ENCODE results near the gene PLA2G4C.
A peak's percentile ranks its signal among the peaks of the same experiment; 100 is the strongest.

GRCh38 chr19:48110350-48110966, at the start of gene PLA2G4C:
- TF ChIP-seq CTCF (IDR thresholded peaks at IDR 0.05; ENCODE audit: low read depth, low read length, missing input control) = no peak
- TF ChIP-seq MAX (IDR thresholded peaks at IDR 0.05) = no peak
- TF ChIP-seq ZBTB33 (IDR thresholded peaks at IDR 0.05) = no peak
- TF ChIP-seq REST (IDR thresholded peaks at IDR 0.05) = peak; percentile 97
- peak; percentile 96 for TF ChIP-seq YY1 (IDR thresholded peaks at IDR 0.05)
- peak; percentile 35 for TF ChIP-seq TAF1 (conservative IDR thresholded peaks at IDR 0.05)
- TF ChIP-seq ATF3 (IDR thresholded peaks at IDR 0.05) = peak; percentile 51
- TF ChIP-seq HNF4A (conservative IDR thresholded peaks at IDR 0.05) = peak in 1 of 2 donors; percentile 14
- no peak for TF ChIP-seq RXRA (IDR thresholded peaks at IDR 0.05)
- TF ChIP-seq RAD21 (IDR thresholded peaks at IDR 0.05) = peak in 1 of 2 donors; percentile 18
- TF ChIP-seq JUND (IDR thresholded peaks at IDR 0.05) = peak in 1 of 2 donors; percentile 67
- no peak for TF ChIP-seq NR2F2 (IDR thresholded peaks at IDR 0.05)

All from liver (tissue), 3 donors.